IMR-90 (cell line): ENCODE results near the gene PIK3R5. TPM values are rescaled to one million over a fixed set of nuclear protein-coding genes. Genes with fewer than 3 reads are reported as not detected.

Experiments
- ATAC-seq: fragments of 200-7000 bp; cut with Tn5 transposase; 2 replicates; pipeline ENCODE4 v1.9.1; 2020; ENCODE audit warnings: low read depth, mild to moderate bottlenecking, moderate library complexity
- BruUV-seq: library from RNA; stranded (reverse); fragments of 400-500 nt; replicated peaks from 2 replicates; lab custom pipeline; 2021; lab: Mats Ljungman, UMichigan
- CTCF ChIA-PET: fragments of 300-600 bp; formaldehyde crosslinking; extraction: SDS; loops from one replicate; lab custom pipeline; 2021; ENCODE audit warnings: antibody characterized with exemption; lab: Yijun Ruan, JAX
- POLR2A ChIA-PET: fragments of 300-600 bp; sonication (Branson Sonifier 250); formaldehyde crosslinking; loops from one replicate; lab custom pipeline; 2022; ENCODE audit warnings: antibody characterized with exemption; ENCODE audit not compliant: unreplicated experiment; lab: Charles Lee
- DNase-seq: peaks from one replicate; pipeline ENCODE4 v3.0.0; 2013
- H2AFZ ChIP-seq: replicated peaks from 2 replicates; pipeline ENCODE3; 2013; ENCODE audit warnings: low read length, mild to moderate bottlenecking; ENCODE audit not compliant: poor library complexity
- H2AK5ac ChIP-seq: 2 replicates; pipeline ENCODE4 v1.6.1; 2013; ENCODE audit warnings: low read depth, low read length, inconsistent platforms
- H2AK9ac ChIP-seq: replicated peaks from 2 replicates; pipeline ENCODE3; 2013; ENCODE audit warnings: mild to moderate bottlenecking, low read depth, low read length, moderate library complexity; ENCODE audit not compliant: poor library complexity
- H2BK120ac ChIP-seq: 2 replicates; pipeline ENCODE4 v1.6.1; 2013; ENCODE audit warnings: low read depth, low read length, inconsistent platforms
- H2BK15ac ChIP-seq: 3 replicates; pipeline ENCODE4 v1.6.1; 2013; ENCODE audit warnings: low read depth, low read length, inconsistent platforms
- H2BK20ac ChIP-seq: 2 replicates; pipeline ENCODE4 v1.6.1; 2013; ENCODE audit warnings: low read depth, mild to moderate bottlenecking, inconsistent platforms, low read length, moderate library complexity
- H2BK5ac ChIP-seq: 2 replicates; pipeline ENCODE4 v1.6.1; 2013; ENCODE audit warnings: mild to moderate bottlenecking, low read depth, low read length, inconsistent platforms; ENCODE audit not compliant: poor library complexity, severe bottlenecking
- H3K14ac ChIP-seq: replicated peaks from 2 replicates; pipeline ENCODE4 v1.6.1; 2013; ENCODE audit warnings: low read depth, low read length, inconsistent platforms
- H3K18ac ChIP-seq: 2 replicates; pipeline ENCODE4 v1.6.1; 2013; ENCODE audit warnings: low read depth, low read length, control low read depth
- H3K23ac ChIP-seq: 2 replicates; pipeline ENCODE4 v1.6.1; 2013; ENCODE audit warnings: low read depth, low read length, inconsistent platforms
- H3K27ac ChIP-seq: 2 replicates; pipeline ENCODE4 v1.5.1; 2013; ENCODE audit warnings: mild to moderate bottlenecking, control low read depth, low read length; ENCODE audit not compliant: insufficient read depth
- H3K27me3 ChIP-seq: 2 replicates; pipeline ENCODE4 v1.6.1; 2013; ENCODE audit warnings: low read length; ENCODE audit not compliant: control insufficient read depth, insufficient read depth
- H3K36me3 ChIP-seq: 2 replicates; pipeline ENCODE4 v1.6.1; 2013; ENCODE audit warnings: low read length, mixed read lengths; ENCODE audit not compliant: control insufficient read depth, insufficient read depth
- H3K4ac ChIP-seq: 2 replicates; pipeline ENCODE4 v1.6.1; 2013; ENCODE audit warnings: low read depth, low read length, inconsistent platforms
- H3K4me1 ChIP-seq: 2 replicates; pipeline ENCODE4 v1.6.1; 2013; ENCODE audit warnings: low read length, mixed read lengths; ENCODE audit not compliant: control insufficient read depth, insufficient read depth
- H3K4me2 ChIP-seq: 2 replicates; pipeline ENCODE4 v1.6.1; 2013; ENCODE audit warnings: low read depth, mild to moderate bottlenecking, control low read depth, low read length, moderate library complexity
- H3K4me3 ChIP-seq: 2 replicates; pipeline ENCODE4 v1.5.1; 2013; ENCODE audit warnings: low read depth, mild to moderate bottlenecking, control low read depth, low read length, moderate library complexity; ENCODE audit not compliant: insufficient read depth
- H3K56ac ChIP-seq: 2 replicates; pipeline ENCODE4 v1.6.1; 2013; ENCODE audit warnings: low read length, inconsistent platforms; ENCODE audit not compliant: insufficient read depth; ENCODE audit errors: extremely low read depth
- H3K79me1 ChIP-seq, 2 experiments: 2 replicates each; pipeline ENCODE4 v1.6.1; 2013; ENCODE audit warnings: low read length in 2 of 2, inconsistent platforms in 1 of 2, low read depth in 1 of 2
- H3K9ac ChIP-seq: 2 replicates; pipeline ENCODE4 v1.6.1; 2013; ENCODE audit warnings: low read depth, low read length, control low read depth
- H3K9me1 ChIP-seq: 2 replicates; pipeline ENCODE4 v1.6.1; 2013; ENCODE audit warnings: low read length, inconsistent platforms; ENCODE audit not compliant: insufficient read depth
- H3K9me3 ChIP-seq: 2 replicates; pipeline ENCODE4 v1.6.1; 2013; ENCODE audit warnings: low read length; ENCODE audit not compliant: control insufficient read depth, insufficient read depth
- H4K20me1 ChIP-seq: 2 replicates; pipeline ENCODE4 v1.6.1; 2013; ENCODE audit warnings: low read length, inconsistent platforms; ENCODE audit not compliant: insufficient read depth
- H4K5ac ChIP-seq: 2 replicates; pipeline ENCODE4 v1.6.1; 2013; ENCODE audit warnings: mild to moderate bottlenecking, low read depth, low read length, control low read depth
- H4K8ac ChIP-seq, 2 experiments: 2 replicates each; pipeline ENCODE4 v1.6.1; 2013; ENCODE audit warnings: low read depth in 2 of 2, low read length in 2 of 2, control low read depth in 1 of 2, inconsistent platforms in 1 of 2
- H4K91ac ChIP-seq: 2 replicates; pipeline ENCODE4 v1.6.1; 2013; ENCODE audit warnings: low read depth, low read length, inconsistent platforms; ENCODE audit not compliant: insufficient read depth
- CEBPB ChIP-seq: IDR thresholded peaks from 2 replicates; pipeline ENCODE4 v1.6.1; 2012; ENCODE audit warnings: low read depth, low read length, improper control_type of control experiment
- CHD1 ChIP-seq: IDR thresholded peaks from 2 replicates; pipeline ENCODE4 v1.6.1; 2012; ENCODE audit warnings: low read depth, low read length, improper control_type of control experiment
- CTCF ChIP-seq: conservative IDR thresholded peaks from 2 replicates; pipeline ENCODE4 v1.5.1; 2012; ENCODE audit warnings: mild to moderate bottlenecking, low read depth, low read length, improper control_type of control experiment
- ELK1 ChIP-seq: fragments of 150-350 bp; IDR thresholded peaks from 2 replicates; pipeline ENCODE4 v1.6.1; 2016; ENCODE audit warnings: low read depth, mild to moderate bottlenecking, low read length, moderate library complexity, borderline replicate concordance
- FOS ChIP-seq: fragments of 150-350 bp; IDR thresholded peaks from 2 replicates; pipeline ENCODE4 v1.6.1; 2016; ENCODE audit warnings: low read depth, low read length
- MAFK ChIP-seq: IDR thresholded peaks from 2 replicates; pipeline ENCODE4 v1.6.1; 2012; ENCODE audit warnings: low read depth, low read length, improper control_type of control experiment
- MXI1 ChIP-seq: IDR thresholded peaks from 2 replicates; pipeline ENCODE4 v1.6.1; 2012; ENCODE audit warnings: low read depth, mild to moderate bottlenecking, low read length, moderate library complexity, borderline replicate concordance
- NFE2L2 ChIP-seq: fragments of 150-350 bp; IDR thresholded peaks from 2 replicates; pipeline ENCODE4 v1.6.1; 2016; ENCODE audit warnings: low read depth, mild to moderate bottlenecking, low read length
- POLR2A ChIP-seq: IDR thresholded peaks from 2 replicates; pipeline ENCODE4 v1.6.1; 2012; ENCODE audit warnings: mild to moderate bottlenecking, low read depth, low read length
- RCOR1 ChIP-seq: IDR thresholded peaks from 2 replicates; pipeline ENCODE4 v1.6.1; 2012; ENCODE audit warnings: mild to moderate bottlenecking, low read length, improper control_type of control experiment; ENCODE audit not compliant: insufficient replicate concordance
- RFX5 ChIP-seq: IDR thresholded peaks from 2 replicates; pipeline ENCODE4 v1.8.0; 2012; ENCODE audit warnings: low read depth, mild to moderate bottlenecking, low read length, moderate library complexity
- USF2 ChIP-seq: fragments of 150-350 bp; IDR thresholded peaks from 2 replicates; pipeline ENCODE4 v1.6.1; 2017; ENCODE audit warnings: mild to moderate bottlenecking, antibody characterized with exemption, low read length, low read depth
- WGBS, 2 experiments: methylation state at CpG; one replicate each; pipeline versions ENCODE4 v1.1.5 to v1.1.7; 2013; ENCODE audit warnings: missing lambda C conversion rate in 2 of 2; ENCODE audit not compliant: insufficient read length in 1 of 2; ENCODE audit errors: extremely low coverage in 2 of 2; 5-methylcytosine and 5-hydroxymethylcytosine counted together
- dilution Hi-C: fragments of 300-500 bp; cut with HindIII; formaldehyde crosslinking; loops from one replicate; pipeline ENCODE4 v1.14.3; 2018; ENCODE audit warnings: low sequenced_read_pairs; ENCODE audit not compliant: unreplicated experiment
- in situ Hi-C: fragments of 300-500 bp; cut with MboI; formaldehyde crosslinking; loops from 3 replicates; pipeline ENCODE4 v1.14.3; 2019; ENCODE audit warnings: low sequenced_read_pairs, inconsistent platforms, mixed read lengths
- intact Hi-C: fragments of 100-400 bp; cut with micrococcal nuclease; formaldehyde crosslinking; loops from 2 replicates; pipeline ENCODE4 v1.10.0; 2022
- polyA plus RNA-seq, 3 experiments: library from polyadenylated mRNA; depleted of rRNA; stranded (reverse); fragments of >200 nt; gene quantifications; 2 replicates each; pipeline ENCODE4 v1.2.3, GENCODE V29; 2012; ENCODE audit warnings: low replicate concordance in 1 of 3
- total RNA-seq: library from RNA; depleted of rRNA; stranded (reverse); fragments of >200 nt; gene quantifications from 2 replicates; pipeline ENCODE4 v1.2.3, GENCODE V29; 2012

The PIK3R5 gene
- total and polyA plus RNA-seq, 2 of the 4 experiments (the other 2 are of a cell fraction): not detected

GRCh38 chr17:8969901-8970300 lies 4.4 kb upstream of the PIK3R5 start:
- CTCF ChIA-PET: no interaction called here
- Histone ChIP-seq H3K79me1 (no peaks in the 10 kb centered on the region), H4K8ac (no peak overlapping the region), H3K4ac (no peak overlapping the region), H3K4me3 (no peak overlapping the region), H2BK20ac (no peak overlapping the region), H2BK15ac (no peak overlapping the region), H3K27ac (no peak overlapping the region), H3K56ac (no peak overlapping the region), H2AK9ac (no peak overlapping the region), H3K23ac (no peak overlapping the region), H4K91ac (no peak overlapping the region), H3K4me1 (no peaks in the 10 kb centered on the region), H3K9me3 (peaks cover 2% of the 10 kb centered on the region; the same call in 1 of the 2 replicates), H2AFZ (no peak overlapping the region), H4K20me1 (no peaks in the 10 kb centered on the region), H4K5ac (no peak overlapping the region), H2AK5ac (no peak overlapping the region), H3K36me3 (no peaks in the 10 kb centered on the region), H2BK5ac (no peak overlapping the region), H3K27me3 (no peaks in the 10 kb centered on the region), H2BK120ac (no peak overlapping the region), H3K4me2 (no peak overlapping the region), H3K9me1 (no peaks in the 10 kb centered on the region), H3K18ac (no peak overlapping the region), H3K14ac (no peak overlapping the region), H3K9ac (no peak overlapping the region)
- dilution Hi-C loops: no loop called here
- in situ Hi-C loops: no loop called here
- intact Hi-C loops: no loop called here
- TF ChIP-seq MXI1 (no peak), POLR2A (no peak), ELK1 (no peak), RCOR1 (no peak), FOS (no peak), CTCF (no peak), CHD1 (no peak), CEBPB (no peak), USF2 (no peak), MAFK (no peak), RFX5 (no peak), NFE2L2 (no peak)
- ATAC-seq (no peak), DNase-seq (no peak)
- BruUV-seq: no TSS peak
- POLR2A ChIA-PET: no interaction called here
- WGBS, 2 experiments: no CpG with 5 or more reads among the region's 2 CpGs
